Measurements from ENCODE around the gene LPP.

DNA sequence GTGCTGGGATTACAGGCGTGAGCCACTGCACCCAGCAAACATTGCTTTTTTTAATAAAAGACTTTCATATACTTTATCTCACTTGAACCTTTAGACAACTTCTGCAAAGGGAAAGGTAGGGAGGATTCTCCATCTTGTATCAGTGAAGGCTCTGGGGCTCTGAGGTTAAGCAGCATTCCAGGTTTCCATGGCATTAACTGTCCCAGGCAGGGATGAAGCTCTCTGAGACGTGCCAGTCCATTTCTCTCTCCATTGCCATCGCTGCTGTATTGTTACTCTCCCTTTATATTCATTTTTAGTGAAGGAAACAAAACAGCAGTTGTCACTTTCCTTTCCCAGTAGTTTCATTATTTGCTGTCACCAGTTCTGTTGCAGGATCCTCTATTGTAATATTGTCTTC is 342.4 kb downstream of the LPP start:
- TF ChIP-seq, protein P1, sequence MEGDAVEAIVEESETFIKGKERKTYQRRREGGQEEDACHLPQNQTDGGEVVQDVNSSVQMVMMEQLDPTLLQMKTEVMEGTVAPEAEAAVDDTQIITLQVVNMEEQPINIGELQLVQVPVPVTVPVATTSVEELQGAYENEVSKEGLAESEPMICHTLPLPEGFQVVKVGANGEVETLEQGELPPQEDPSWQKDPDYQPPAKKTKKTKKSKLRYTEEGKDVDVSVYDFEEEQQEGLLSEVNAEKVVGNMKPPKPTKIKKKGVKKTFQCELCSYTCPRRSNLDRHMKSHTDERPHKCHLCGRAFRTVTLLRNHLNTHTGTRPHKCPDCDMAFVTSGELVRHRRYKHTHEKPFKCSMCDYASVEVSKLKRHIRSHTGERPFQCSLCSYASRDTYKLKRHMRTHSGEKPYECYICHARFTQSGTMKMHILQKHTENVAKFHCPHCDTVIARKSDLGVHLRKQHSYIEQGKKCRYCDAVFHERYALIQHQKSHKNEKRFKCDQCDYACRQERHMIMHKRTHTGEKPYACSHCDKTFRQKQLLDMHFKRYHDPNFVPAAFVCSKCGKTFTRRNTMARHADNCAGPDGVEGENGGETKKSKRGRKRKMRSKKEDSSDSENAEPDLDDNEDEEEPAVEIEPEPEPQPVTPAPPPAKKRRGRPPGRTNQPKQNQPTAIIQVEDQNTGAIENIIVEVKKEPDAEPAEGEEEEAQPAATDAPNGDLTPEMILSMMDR (IDR thresholded peaks at IDR 0.05 in 4 of 5, conservative IDR thresholded peaks at IDR 0.05 in 1 of 5), result no peak
- TF ChIP-seq POLR2A (IDR thresholded peaks at IDR 0.05), result no peak

Data from gastrocnemius medialis (tissue), 4 donors.